ENCODE data around the gene CKS1B.
"Not testable (repeated sequence)": the region's sequence is repeated elsewhere in the genome, so short reads cannot be mapped to it uniquely, and the experiment has no call there.

The CKS1B gene

DNA sequence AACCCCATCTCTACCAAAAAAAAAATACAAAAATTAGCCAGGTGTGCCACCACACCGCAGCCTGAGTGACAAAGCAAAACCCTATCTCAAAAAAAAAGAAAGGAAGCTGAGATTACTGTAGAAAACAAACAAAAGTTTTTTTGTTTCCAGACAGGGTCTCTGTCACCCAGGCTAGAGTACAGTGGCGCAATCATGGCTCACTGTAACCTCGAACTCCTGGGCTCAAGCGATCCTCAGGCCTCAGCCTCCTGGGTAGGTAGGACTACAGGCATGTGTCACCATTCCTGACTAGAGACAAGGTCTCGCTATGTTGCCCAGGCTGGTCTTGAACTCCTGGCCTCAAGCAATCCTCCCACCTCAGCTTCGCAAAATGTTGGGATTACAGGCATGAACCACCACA, 10.1 kb upstream of the CKS1B start:
- no peak for DNase-seq

DNA sequence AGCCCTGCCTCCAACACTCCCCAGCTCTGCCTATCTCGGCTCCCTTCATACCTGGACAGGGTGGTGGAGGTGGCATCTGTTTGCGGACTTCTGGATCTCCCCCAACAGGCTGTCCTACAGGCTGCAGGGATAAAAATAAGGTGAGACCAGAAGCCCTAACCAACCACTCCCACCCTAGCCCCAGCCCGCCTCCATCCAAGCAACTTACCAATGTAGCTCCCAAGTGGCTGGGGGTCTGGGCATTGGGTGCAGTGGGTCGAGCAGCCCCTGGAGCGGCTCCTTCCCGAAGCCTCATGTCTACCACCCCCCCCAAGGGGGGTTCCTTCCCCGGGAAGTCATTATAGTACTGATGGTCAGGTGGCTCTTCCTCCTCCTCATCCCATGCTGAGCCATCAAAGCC, 8.4 kb upstream of the CKS1B start:
- DNase-seq = no peak

DNA sequence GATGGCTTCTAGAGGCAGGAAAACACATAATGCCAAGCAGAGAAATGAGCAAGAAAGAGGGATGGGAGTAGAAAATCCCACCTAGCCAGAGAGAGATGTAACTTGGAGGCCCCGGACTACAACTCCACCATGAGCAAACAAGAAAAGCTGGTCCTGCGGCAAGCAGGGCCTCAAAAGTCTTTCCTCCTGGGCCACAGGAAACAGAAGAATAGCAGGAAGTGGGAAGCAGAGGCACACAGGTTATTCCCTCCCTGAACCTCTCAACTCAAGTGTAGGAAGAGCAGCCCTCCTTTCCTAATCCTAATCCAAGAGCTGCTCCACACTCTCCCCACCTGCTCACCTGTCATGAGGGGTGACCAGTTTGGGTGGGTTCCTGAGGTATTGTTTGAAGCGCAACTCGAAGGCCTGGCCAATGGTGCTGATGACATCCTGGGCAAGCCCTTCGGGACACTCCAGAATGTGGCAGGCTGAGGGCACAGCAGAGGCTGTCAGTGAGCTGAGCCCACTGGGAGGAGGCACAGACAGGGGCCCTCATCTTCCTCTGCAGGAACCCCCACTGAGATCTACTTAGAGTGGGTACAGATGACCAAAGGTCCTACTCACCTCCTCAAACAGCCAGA, 7.0 kb upstream of the CKS1B start:
- no peak for DNase-seq

DNA sequence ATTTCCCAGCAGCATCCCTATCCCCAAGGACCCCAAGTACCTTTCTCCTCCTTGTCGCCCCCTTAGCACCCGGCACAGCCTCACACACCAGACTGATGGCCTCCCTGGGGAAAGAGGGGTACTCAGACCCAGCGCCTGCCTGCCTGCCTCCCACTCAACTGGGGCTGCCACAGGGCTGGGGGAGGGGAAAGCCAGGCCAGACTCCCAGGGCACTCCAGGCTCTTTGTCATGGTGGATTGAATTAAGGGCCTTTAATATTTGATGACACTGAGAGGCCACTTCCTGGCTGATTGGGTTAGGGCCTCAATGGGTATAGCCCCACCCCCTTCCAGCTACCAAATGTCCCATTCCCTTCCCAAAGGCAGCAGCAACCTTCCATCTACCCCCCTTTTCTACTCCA, 5.8 kb upstream of the CKS1B start:
- DNase-seq = no peak

DNA sequence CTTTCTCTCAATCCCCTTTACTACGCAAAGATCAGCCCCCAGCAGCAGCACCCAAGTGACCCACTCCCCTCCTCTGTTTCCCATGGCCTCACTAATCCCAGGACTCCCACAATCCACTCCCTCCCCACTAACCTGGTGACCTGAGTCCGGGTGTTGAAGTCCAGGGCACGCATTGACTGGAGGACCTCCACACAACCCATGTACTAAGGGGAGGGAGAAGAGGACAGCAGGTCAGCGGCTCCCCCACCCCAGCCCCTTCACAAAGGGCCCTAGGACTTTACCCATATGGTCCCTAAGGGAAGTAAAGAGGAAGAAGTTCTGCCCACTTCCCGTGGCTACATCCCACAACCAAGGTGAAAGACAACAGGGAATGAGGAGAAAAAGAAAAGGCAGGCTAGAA, 5.2 kb upstream of the CKS1B start:
- no peak for DNase-seq

DNA sequence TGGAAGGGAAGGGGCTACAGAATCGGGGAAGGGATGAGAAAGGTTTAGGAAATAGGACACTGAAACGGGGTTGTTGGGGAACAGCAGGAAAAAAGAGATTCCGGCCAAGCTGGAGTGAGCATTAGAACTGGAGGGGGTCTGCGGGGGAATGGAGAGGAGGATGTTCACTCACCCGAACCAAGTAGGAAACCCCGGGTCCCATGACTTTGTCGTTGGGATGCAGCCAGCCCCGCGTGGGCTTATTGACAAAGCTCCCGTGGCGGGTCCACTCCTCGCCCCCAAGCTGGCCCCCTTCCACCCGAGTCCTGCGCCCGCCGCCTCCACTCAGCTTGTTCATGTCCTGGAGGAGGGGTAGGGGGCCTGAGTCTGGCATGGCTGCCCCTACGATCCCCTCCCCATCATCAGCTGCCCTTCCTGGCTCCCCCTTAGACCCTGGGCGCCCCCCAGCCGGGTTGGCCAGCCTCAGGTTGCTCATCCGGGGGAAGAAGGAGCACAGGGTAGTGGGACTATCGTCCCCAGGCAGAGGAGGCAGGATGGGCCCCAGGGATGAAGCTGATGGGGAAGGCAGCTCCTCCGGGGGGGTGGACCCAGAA, 4.5 kb upstream of the CKS1B start:
- no peak for DNase-seq

DNA sequence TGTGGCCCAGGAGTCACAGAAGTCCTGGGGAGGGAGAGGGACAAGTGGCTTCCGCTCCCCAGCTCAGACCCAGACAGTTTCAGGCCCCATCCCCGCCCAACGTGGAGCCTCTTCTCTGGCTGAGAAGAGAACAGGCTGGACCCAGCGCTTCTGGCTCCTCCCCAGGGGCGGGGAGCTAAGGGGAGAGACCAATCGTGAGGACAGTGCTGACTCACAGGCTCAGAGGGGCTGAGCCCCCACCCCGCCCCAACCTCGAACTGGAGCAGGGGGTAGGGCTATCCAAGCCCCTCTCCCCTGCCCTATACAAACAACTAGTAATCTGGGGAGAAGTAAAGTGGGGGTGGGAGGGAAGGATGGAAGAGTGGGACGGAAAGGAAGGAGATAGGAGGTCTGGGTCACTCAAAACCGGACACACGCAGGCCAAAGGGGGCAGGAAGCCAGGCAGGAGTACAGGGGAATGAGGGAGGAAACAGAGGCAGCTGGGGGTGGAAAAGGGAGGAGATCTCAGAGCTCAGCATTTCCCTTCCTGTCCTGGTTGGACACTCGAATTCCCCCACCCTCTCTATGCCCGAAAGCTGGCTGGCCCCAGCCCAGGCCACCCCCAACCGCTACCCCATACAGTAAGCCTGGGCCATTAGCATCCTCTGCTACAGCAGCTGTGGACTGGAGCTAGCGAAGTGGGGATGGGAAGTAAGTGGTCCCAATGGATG, 3.7 kb upstream of the CKS1B start, which contains the start of gene SHC1:
Gene SHC1, minus strand, starts transcription at position 117 of the 710 bp plus-strand sequence. CDS start 221 bp downstream, outside the sequence.
- DNase-seq = peak; percentile 75 to 94

DNA sequence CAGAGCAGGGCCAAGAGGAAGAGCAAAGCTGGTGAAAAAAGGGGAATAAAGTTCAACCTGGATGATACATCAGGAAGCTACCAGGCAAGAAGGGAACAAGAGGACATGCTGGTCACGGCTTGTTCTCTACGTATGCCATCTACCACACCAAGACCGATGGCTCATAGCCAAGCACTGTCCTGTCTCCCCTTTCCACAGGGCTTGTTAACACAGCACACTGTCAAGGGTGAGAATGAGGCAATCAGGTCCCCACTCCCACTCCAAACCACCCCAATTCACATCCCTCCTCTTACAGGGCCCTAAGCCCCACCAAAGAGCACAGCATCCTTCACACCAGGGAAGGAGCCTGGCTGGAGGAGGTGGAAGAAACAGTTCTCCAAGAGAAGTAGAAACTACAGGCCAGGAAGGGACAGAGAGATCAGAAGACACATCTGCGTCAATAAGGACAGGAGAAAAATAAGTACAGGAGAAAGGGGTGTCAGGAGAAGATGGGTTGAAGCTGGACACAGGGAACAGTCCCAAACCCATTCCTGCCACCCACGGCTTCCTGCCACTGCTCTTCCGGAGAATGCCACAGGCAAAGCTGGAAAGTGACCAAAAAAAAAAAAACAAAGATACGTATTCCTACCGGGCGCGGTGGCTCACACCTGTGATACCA, 3.0 kb upstream of the CKS1B start:
- DNase-seq = no peak

DNA sequence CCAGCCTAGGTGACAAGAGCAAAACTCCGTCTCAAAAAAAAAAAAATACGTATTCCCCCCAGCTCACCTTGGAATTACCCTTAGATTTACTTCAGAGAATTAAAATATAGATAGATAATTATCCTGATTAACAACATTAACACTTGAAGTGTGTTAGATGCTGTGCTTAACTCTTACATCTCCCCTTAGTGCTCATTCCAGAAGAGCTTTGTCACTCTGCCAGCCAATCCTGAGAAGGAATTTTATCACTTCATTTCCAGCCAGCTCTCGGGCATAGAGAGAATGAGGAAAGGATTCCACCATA, 2.3 kb upstream of the CKS1B start:
- no peak for DNase-seq

DNA sequence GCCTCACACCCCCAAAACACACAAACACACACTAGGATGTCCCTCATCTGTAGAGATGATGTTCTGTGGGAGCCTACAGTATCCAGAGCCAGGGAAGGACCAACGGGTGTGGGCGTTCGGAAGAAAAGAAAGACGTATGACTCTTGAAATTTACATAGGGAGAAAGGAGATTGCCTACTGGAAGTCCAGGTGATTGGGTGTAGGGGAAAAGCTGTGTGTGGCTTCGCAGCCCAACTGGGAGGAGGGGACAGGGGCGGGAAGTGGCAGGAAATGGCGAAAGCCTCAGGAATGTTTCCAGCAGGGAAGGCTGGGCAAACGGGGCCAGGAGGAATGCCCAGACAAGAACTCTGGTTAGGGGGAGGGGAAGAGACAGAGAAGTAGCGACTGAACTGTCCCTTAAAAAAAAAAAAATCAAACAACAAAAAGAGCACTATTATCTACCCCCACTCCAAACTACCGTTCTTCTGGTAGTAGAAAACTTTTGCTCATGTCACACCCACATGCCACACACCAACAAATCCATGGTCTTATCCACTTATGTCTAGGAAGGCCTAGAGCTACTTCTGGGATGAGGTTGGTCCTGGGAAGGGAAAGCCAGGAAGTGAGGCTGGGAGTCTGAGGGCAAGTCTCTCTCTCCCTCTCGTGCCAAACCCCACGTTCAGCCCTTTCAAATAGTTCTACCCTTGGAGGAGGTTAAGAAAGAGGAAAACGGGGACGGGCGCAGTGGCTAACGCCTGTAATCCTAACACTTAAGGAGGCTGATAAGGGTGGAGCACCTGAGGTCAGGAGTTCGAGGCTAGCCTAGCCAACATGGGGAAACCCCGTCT, 1.8 kb upstream of the CKS1B start:
- DNase-seq = no peak

DNA sequence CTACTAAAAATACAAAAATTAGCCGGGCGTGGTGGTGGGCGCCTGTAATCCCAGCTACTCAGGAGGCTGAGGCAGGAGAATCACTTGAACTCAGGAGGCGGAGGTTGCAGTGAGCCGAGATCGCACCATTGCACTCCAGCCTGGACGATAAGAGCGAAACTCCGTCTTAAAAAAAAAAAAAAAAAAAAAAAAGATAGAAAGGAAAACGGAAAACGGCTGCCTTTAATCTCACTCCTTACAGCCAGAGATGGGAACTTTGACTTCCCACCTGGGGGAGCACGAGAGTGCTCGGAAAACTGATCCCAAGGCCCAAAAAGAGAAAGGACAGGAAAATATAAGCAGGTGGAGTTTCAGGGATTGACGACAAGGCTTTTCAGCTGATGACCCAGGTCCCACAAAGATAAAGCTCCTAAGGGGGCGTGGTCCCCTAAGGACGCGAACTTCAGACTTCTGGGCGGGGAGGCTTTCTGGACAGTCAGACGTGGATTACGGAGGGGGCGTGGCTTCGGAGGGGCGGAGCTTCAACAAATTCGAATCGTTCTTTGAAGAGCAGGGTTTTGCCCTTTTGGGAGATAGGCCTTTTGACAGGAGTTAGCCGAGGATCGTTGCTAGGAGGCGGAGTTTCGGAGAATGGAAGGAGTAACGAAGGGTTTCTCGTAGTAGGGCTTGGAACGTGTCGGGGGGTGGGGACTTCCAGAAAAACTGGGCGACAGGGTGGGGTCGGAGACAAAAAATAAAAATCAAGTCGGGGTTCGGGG, 958 bp upstream of the CKS1B start:
- peak; percentile 99 to 100 for DNase-seq

DNA sequence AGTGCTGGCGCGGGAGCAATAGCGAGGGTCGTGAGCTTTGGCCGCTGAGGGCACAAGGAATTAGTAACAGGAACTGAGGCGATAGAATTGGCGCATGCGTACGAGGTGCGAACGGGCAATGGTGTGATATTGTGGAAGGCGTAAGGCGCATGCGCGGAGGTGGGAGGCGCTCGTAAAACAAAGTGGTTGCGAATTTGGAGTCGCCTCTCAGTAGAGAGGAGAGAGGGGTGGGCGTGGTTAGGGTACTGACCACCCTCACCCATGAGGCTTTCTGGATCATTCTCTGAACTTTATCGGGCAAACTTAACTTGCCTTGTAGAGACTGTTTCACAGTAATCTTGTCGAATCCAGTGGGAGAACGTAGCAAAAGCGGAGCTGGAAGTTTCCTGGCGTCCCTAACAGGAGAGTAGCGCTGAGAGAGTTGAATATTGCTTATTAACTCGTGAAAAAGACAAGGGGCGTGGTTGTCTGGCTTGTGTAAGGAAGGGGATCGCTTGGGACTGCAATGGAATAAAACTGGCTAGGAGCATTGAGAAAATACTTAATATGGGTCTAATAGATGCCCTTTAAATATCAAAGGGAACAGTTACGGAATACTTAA, 427 bp downstream of the CKS1B start:
- peak; percentile 99 to 100 for DNase-seq

DNA sequence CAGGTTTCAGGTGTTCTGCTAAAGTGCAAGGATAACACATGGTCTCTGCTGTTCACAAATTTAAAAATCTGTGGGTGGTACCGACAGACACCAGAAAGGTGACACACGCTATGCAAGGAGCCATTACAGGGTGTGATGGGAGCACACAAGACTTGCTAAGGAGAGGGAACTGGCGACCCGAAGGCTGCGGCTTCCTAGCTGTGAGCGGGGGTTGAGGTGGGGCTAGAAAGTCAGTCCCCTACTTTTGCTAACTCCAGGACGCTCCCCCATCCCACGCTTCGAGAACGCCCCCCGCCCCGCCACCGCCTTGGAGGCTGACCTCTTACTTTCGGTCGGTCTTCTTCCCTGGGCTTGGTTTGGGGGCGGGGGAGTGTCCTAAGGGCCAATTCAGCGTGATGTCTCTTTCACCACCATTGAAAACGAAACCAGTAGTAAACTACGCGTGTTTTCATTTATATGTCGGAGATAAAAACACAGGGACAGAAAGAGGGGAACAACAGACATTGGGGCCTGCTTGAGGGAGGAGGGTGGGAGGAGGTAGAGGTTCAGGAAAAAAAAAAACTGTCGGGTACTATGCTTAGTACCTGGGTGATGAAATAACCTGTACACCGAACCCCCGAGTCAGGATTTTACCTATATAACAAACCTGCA, 1.1 kb downstream of the CKS1B start:
- DNase-seq = peak in 1 of 2 experiments; percentile 79

DNA sequence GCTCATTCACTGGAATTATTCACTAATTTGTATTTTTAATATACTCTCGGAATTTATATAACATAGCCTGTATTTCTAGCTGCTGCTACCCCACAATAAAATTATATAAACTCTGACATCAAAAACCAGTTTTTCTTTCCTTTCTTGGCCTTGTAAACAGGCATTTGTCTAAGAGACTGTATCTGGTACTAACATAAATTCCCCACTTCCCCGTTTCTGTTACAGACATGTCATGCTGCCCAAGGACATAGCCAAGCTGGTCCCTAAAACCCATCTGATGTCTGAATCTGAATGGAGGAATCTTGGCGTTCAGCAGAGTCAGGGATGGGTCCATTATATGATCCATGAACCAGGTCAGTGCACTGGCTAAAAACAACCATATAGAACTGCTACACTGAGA, 3.3 kb downstream of the CKS1B start:
- DNase-seq = not testable (repeated sequence)

DNA sequence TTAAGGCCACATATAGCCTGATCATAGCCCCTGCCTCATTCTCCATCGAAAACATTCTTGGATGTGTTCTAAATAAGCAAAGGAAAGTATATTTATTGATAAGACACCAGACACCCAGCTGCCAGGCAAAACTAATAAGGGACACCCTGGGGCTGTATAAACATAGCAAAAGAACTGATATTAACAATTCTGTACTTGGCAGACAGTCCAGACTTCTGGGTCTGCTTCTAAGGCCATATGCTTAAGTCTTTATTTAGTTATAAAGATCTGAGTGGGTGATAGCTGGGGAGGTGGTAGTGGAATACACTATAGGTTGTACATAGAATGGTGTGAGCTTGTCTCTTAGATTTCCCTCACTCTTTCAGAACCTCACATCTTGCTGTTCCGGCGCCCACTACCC, 3.9 kb downstream of the CKS1B start:
- no peak for DNase-seq

DNA sequence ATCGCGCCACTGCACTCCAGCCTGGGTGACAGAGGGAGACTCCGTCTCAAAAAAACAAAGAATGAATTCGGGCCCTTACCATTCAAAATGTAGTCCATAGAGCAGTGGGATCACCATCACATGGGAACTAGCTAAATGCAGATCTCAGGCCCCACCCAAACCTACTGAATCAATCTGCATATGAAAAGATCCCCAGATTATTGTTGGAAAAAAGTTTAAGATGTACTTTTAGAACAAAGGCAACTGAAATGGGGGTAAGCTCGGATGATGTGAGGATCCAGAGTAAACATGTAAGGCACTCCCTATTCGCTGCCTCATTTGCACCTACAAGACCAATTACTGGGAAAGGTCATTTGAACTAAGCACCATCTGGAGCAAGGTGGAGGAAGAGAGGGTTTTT, 7.9 kb downstream of the CKS1B start:
- DNase-seq = peak in 1 of 2 experiments; percentile 71

DNA sequence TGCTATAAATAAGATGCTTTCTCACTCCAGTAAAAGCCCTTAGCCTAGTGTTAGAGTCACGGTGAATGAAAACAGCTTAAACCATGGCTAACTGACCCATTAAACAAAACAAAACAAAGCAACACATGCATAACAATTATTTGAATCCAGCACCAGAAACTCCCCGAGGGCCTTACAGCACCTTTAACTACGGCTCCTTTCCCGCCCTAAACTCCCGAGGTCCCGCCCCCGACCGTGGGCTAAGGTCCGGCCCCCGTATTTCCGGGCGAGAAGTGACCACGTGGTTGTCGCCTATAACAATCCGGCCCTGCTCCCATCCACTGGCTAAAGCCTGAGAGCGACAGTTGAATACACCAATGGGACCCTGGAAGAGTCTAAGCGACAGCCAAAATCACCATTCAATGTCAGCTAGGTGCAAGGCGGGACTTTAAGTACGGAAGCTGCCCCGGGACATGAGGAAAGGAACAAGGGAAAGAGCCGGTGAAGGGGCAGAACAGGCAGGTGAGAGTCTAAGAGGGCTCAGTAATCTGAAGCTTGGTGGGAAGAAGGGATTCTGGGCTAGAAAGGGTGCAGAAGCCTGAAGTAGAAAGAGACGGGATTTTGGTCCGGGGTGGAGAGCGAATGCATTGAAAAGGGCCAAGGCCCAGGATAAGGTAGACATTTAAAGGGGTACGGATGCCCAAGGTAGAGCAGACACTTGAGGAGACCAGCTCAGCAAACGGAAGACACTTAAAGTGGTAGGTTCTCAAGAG, 8.6 kb downstream of the CKS1B start, which contains the start of gene FLAD1:
Gene FLAD1, plus strand, starts transcription at position 448 of the 752 bp plus-strand sequence. CDS start 351 bp downstream, outside the sequence.
- DNase-seq = peak; percentile 100

DNA sequence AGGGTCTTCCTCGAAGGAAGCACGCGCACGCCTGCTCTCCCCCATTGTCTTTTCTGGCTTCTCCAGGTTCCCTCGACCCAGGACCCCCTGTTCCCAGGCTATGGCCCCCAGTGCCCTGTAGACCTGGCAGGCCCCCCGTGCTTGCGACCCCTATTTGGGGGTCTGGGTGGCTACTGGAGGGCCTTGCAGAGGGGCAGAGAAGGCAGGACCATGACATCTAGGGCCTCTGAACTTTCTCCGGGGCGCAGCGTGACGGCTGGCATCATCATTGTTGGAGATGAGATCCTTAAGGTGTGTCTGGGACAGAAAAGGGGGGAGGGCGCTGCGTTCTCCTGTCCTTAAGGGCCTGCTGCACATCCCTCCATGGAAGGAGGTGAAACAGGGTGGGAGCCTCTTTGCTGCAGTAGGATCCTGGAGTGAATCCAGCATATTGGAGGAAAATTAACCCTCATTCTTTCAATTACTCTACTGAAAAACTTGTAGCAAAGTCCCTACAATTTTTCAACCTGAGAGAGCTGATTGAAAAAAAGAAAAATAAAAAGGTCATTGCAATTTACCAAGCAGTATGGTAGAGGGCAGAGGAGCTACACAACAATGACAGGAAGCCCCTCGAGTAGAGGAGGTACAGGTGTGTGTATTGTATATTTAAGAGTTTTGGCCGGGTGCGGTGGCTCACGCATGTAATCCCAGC, 9.4 kb downstream of the CKS1B start:
- DNase-seq = peak in 1 of 2 experiments; percentile 54

DNA sequence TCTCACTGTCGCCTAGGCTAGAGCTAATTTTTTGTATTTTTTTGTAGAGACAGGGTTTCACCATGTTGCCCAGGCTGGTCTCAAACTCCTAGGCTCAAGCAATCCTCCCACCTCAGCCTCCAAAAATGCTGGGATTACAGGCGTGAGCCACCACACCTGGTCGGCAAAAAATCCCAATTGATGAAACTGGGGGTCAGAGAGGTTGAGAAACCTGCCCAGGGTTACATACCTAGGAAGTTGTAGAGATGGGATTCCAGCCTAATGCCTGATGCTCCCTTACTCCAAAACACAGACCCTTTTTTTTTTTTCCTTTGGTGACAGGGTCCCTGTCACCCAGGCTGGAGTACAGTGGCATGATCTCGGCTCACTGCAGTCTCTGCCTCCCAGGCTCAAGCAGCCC, 12.3 kb downstream of the CKS1B start:
- DNase-seq = not testable (repeated sequence)

DNA sequence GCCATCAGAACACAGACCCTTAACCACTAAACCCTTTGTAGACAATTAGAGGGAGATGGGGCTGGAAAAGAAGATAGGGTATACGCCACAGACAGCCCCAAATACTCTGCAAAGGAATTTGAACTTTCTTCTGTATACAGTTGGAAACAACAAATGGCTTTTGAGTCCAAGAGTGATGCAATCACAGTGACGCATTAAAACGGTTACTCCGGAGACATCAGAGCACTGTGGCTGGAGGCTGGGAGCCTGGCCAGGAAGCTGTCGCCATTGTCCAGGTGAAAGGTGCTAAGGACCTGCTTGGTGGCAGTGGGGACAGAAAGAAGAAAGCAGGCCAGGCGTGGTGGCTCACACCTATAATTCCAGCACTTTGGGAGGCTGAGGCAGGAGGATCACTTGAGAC, 12.8 kb downstream of the CKS1B start:
- DNase-seq = no peak
